Measurements from ENCODE around the gene LASP1NB.
A peak's percentile ranks its signal among the peaks of the same experiment; 100 is the strongest.
"Not testable (repeated sequence)": the region's sequence is repeated elsewhere in the genome, so short reads cannot be mapped to it uniquely, and the experiment has no call there.

LASP1NB gene

DNA sequence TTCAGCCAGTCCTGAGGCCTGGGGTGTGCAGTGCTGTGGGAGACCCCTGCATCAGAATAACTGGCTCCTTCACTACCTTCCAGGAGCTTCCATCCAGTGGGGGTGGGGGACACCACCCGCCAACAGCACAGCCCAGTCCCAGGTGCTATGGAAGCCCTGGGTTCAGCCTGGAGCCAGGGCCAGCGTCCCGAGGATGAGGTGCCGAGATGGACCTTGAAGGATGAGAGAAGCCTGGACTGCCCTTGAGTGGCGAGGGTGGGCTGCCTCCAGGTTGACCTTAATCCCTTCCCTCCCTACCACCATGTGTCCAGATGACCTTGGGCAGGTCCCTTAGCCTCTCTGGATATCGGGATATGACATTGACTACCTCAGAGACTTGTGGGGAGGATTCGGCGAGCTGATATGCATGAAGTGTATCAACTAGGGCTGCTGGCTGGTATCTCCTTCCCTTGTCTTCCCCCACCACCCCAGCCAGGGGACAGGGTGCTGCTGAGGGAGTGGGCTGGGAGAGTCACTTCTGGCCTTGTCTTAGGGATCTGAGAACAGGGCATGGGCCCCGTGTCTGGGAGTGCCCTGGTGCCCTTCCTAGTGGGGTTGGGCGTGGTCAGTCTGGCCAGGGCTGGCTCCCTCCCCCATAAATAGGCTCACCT, 14.2 kb upstream of the LASP1NB start:
- H3K27me3 ChIP-seq (ENCODE audit: insufficient read depth): no peaks in the 10 kb centered on the region
- H3K36me3 ChIP-seq (replicated peaks in 1 of 2; ENCODE audit: control insufficient read depth in 1 of 2, insufficient read depth in 2 of 2, low read length in 1 of 2): peaks cover 11 to 25% of the 10 kb centered on the region in 2 experiments
- no peak overlapping the region for H2AFZ ChIP-seq (ENCODE audit: low read depth)
- ChIA-PET CTCF (interaction anchor here (1.0 kb wide), 1 partner anchor 41 kb away, joined by 3 read pairs; the partner anchor contains the start of gene LASP1), POLR2A (interaction anchor here (0.9 to 1.3 kb wide), 2 partner anchors 14 to 58 kb away, joined by 3 to 4 read pairs; partner anchors contain the start of genes LASP1NB and RPL23)
- no peaks in the 10 kb centered on the region for H3K9me3 ChIP-seq
- H3K27ac ChIP-seq (ENCODE audit: low read depth in 2 of 2, low read length in 1 of 2): no peak overlapping the region
- H3F3A ChIP-seq (replicated peaks; ENCODE audit: insufficient read depth): peaks cover 3% of the 10 kb centered on the region
- no peaks in the 10 kb centered on the region for H3K9me2 ChIP-seq
- H3K4me2 ChIP-seq: no peak overlapping the region
- DNase-seq: no peak
- peaks cover 82% of the 10 kb centered on the region for H3K79me2 ChIP-seq (ENCODE audit: insufficient read depth)
- H4K20me1 ChIP-seq (ENCODE audit: insufficient read depth): peaks cover 74% of the 10 kb centered on the region
- TF ChIP-seq SIN3A (IDR thresholded peaks at IDR 0.05; ENCODE audit: borderline replicate concordance, low read depth, low read length) (no peak), TEAD4 (IDR thresholded peaks at IDR 0.05; ENCODE audit: borderline replicate concordance, insufficient read depth) (no peak)
- peaks cover 0 to 45% of the 10 kb centered on the region in 2 experiments; a peak in 2 of 4 replicates for H3K4me1 ChIP-seq (ENCODE audit: control insufficient read depth in 1 of 2, insufficient read depth in 2 of 2, low read depth in 1 of 2, low read length in 1 of 2)
- H3K9ac ChIP-seq: no peak overlapping the region
- 95% methylated on average over 2 of the region's 10 CpGs for WGBS (ENCODE audit: low lambda C conversion rate)
- no peak overlapping the region for H3K4me3 ChIP-seq (ENCODE audit: low read depth in 2 of 2, low read length in 1 of 2)

DNA sequence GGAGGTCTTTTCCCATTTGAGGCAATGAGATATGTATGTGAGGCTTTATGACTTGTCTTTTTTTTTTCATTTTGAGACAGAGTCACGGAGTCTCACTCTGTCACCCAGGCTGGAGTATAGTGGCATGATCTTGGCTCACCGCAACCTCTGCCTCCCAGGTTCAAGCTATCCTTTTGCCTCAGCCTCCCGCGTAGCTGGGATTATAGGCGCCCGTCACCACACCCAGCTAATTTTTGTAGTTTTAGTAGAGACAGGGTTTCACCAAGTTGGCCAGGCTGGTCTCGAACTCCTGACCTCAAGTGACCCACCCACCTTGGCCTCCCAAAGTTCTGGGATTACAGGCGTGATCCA, 13.7 kb upstream of the LASP1NB start:
- H4K20me1 ChIP-seq (ENCODE audit: insufficient read depth): peaks cover 70% of the 10 kb centered on the region
- H3K4me2 ChIP-seq; CTCF ChIA-PET; H3K9ac ChIP-seq; H3K9me2 ChIP-seq; H3F3A ChIP-seq (replicated peaks; ENCODE audit: insufficient read depth); H3K27me3 ChIP-seq (ENCODE audit: insufficient read depth); H3K27ac ChIP-seq (ENCODE audit: low read depth in 2 of 2, low read length in 1 of 2); H2AFZ ChIP-seq (ENCODE audit: low read depth); DNase-seq; H3K4me3 ChIP-seq (ENCODE audit: low read depth in 2 of 2, low read length in 1 of 2); H3K9me3 ChIP-seq: not testable (repeated sequence)
- POLR2A ChIA-PET: interaction anchor here (1.3 kb wide), 1 partner anchor 58 kb away, joined by 3 read pairs; the partner anchor contains the start of gene RPL23
- H3K36me3 ChIP-seq (replicated peaks in 1 of 2; ENCODE audit: control insufficient read depth in 1 of 2, insufficient read depth in 2 of 2, low read length in 1 of 2): peaks cover 14 to 26% of the 10 kb centered on the region in 2 experiments
- peaks cover 77% of the 10 kb centered on the region for H3K79me2 ChIP-seq (ENCODE audit: insufficient read depth)
- 100% methylated on average over 7 of the region's 8 CpGs for WGBS (ENCODE audit: low lambda C conversion rate)
- peaks cover 0 to 45% of the 10 kb centered on the region in 2 experiments; a peak in 2 of 4 replicates for H3K4me1 ChIP-seq (ENCODE audit: control insufficient read depth in 1 of 2, insufficient read depth in 2 of 2, low read depth in 1 of 2, low read length in 1 of 2)

DNA sequence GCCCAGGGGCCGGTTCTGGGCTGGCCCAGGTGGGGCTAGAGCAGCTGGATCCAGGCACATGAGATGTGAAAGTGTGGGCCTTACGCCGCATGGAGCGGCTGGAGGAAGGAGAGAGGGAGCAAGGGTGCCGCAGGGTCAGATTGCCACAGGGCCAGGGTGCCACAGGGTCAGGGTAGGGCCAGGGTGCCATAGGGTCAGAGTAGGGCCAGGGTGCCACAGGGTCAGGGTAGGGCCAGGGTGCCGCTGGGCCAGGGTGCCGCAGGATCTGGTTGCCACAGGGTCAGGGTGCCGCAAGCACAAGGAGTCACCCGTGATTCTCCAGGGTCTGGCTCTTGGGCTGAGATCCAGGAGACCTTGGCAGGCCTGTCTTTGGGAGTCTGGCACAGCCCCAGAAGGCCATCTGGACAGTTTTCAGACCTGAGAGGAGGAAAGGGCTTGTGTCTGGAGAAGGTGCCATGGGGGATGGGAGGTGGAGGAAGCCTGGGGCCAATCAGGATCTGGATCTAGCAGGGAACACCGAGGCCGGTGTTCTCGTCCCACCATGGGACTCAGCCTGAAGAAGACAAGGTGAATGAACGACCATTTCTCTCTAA, 13.1 kb upstream of the LASP1NB start:
- Histone ChIP-seq H3K4me1 (ENCODE audit: control insufficient read depth in 1 of 2, insufficient read depth in 2 of 2, low read depth in 1 of 2, low read length in 1 of 2) (peaks cover 0 to 45% of the 10 kb centered on the region in 2 experiments; a peak in 2 of 4 replicates), H3K36me3 (replicated peaks in 1 of 2; ENCODE audit: control insufficient read depth in 1 of 2, insufficient read depth in 2 of 2, low read length in 1 of 2) (peaks cover 19 to 29% of the 10 kb centered on the region in 2 experiments), H3K9me3 (no peaks in the 10 kb centered on the region), H3K4me3 (ENCODE audit: low read depth in 2 of 2, low read length in 1 of 2) (no peak overlapping the region), H3K4me2 (no peak overlapping the region; the same call in 1 of the 2 replicates), H4K20me1 (ENCODE audit: insufficient read depth) (peaks cover 64% of the 10 kb centered on the region), H3K79me2 (ENCODE audit: insufficient read depth) (peaks cover 71% of the 10 kb centered on the region), H3K9ac (no peak overlapping the region), H3K27me3 (ENCODE audit: insufficient read depth) (no peaks in the 10 kb centered on the region), H3K27ac (ENCODE audit: low read depth in 2 of 2, low read length in 1 of 2) (peak overlapping the region; percentile 11 to 75; a peak in 3 of 4 replicates), H3F3A (replicated peaks; ENCODE audit: insufficient read depth) (peaks cover 10% of the 10 kb centered on the region), H3K9me2 (no peaks in the 10 kb centered on the region), H2AFZ (ENCODE audit: low read depth) (no peak overlapping the region)
- CTCF ChIA-PET: interaction anchor here (1.2 kb wide), 1 partner anchor 10 kb away, joined by 4 read pairs; no protein-coding TSS in a partner anchor
- DNase-seq: peak; percentile 76
- TF ChIP-seq EP300 (IDR thresholded peaks at IDR 0.05; ENCODE audit: borderline replicate concordance in 1 of 2, low read depth in 1 of 2, low read length in 1 of 2) (peak in 1 of 2 experiments; percentile 72; a peak in 2 of 4 replicates), RCOR1 (IDR thresholded peaks at IDR 0.05; ENCODE audit: low read length) (peak; percentile 47; the same call in 1 of the 2 replicates), POLR2AphosphoS5 (IDR thresholded peaks at IDR 0.05; ENCODE audit: low read depth, low read length) (peak; percentile 48; the same call in 1 of the 2 replicates), JUND (IDR thresholded peaks at IDR 0.05) (no peak), TAF1 (IDR thresholded peaks at IDR 0.05; ENCODE audit: borderline replicate concordance, low read depth, low read length) (no peak), GATA2 (CRISPR knock-in tag; IDR thresholded peaks at IDR 0.05) (peak; percentile 36; the same call in 1 of the 2 replicates), FOXM1 (IDR thresholded peaks at IDR 0.05; ENCODE audit: low read depth) (no peak), FOXJ3 (CRISPR knock-in tag; IDR thresholded peaks at IDR 0.05) (no peak), NFIC (IDR thresholded peaks at IDR 0.05; ENCODE audit: borderline replicate concordance) (peak; percentile 93), CHD2 (IDR thresholded peaks at IDR 0.05; ENCODE audit: low read length, partially characterized antibody) (peak; percentile 79), TCF12 (IDR thresholded peaks at IDR 0.05) (peak; percentile 94)
- TF ChIP-seq, protein P1, sequence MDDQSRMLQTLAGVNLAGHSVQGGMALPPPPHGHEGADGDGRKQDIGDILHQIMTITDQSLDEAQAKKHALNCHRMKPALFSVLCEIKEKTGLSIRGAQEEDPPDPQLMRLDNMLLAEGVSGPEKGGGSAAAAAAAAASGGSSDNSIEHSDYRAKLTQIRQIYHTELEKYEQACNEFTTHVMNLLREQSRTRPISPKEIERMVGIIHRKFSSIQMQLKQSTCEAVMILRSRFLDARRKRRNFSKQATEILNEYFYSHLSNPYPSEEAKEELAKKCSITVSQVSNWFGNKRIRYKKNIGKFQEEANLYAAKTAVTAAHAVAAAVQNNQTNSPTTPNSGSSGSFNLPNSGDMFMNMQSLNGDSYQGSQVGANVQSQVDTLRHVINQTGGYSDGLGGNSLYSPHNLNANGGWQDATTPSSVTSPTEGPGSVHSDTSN (IDR thresholded peaks at IDR 0.05): peak; percentile 74
- TF ChIP-seq, protein P2, sequence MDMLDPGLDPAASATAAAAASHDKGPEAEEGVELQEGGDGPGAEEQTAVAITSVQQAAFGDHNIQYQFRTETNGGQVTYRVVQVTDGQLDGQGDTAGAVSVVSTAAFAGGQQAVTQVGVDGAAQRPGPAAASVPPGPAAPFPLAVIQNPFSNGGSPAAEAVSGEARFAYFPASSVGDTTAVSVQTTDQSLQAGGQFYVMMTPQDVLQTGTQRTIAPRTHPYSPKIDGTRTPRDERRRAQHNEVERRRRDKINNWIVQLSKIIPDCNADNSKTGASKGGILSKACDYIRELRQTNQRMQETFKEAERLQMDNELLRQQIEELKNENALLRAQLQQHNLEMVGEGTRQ (IDR thresholded peaks at IDR 0.05; ENCODE audit: borderline replicate concordance, low read depth, low read length): no peak
- POLR2A ChIA-PET: interaction anchor here (1.0 to 1.3 kb wide), 3 partner anchors 13 to 59 kb away, joined by 3 to 4 read pairs (median 4); partner anchors contain the start of genes LASP1NB and RPL23
- 65% methylated on average over 12 of the region's 13 CpGs for WGBS (ENCODE audit: low lambda C conversion rate)

Data from SK-N-SH (cell line).